COLO668 (cell line): ENCODE data around the gene ZNF317.

Experiments
- DNase-seq: peaks from one replicate; lab custom pipeline; 2025; ENCODE audit not compliant: unreplicated experiment; lab: John Stamatoyannopoulos, UW

The ZNF317 gene

DNA sequence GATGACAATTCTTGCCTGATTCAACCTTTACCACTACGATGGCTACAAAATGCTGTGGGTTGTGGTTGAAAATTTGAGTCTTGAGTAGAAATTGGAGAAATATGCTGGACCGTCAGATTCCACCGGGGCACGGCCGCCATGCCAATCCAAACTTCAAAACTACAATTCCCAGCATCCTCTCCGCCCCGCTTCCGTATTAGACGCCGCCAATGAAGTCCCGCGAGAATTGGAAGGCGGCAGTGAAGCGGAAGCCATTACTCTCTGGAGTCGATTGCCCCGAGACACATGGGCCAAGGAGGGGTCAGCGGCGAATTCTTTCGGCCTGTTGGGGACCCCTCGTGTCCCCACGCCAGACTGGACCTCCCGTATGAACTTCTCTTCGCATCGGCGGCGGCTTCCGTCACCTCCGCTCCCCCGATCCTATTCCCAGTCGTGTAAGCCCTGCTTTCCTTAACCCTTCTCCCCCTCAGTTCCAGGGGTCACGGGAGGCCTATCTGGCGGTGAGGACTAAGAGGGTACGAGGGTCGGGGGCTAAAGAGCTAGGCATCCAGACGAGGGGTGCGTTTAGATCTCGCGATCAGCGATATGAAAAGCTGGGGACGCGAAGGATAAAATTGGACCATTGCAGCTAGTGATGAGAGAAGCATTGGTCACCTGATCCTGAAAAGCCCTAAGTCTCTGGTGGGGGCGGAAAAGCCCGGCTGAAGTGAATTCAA, at the start of gene ZNF317:
Gene ZNF317 (plus strand): TSS at position 239 of the 716 bp plus-strand sequence. CDS start 15,620 bp downstream, outside the sequence.
- peak; percentile 93 for DNase-seq

DNA sequence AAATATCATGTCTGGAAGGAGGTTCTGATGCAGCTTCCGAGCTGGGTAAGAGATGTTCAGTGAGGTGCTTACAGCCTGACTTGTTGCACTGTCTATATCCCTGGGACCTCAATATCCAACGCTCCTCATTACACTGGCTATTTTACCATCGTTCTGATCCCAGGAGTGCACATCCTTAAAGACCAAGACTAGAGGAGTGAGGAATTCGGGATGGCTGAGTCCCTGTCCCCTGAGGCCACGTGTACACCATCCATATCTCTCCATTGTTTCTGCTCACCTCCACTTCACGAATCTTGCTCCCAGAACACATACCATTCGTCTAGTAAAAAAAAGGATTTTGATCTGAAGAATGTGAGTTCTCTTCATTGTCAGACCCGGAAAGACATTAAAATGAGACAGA, 32.8 kb upstream of the ZNF317 start, which contains the start of gene OR7G2:
Gene OR7G2 (minus strand): TSS at position 101 of the 400 bp plus-strand sequence. CDS start 4,232 bp downstream, outside the sequence.
- no peak for DNase-seq

DNA sequence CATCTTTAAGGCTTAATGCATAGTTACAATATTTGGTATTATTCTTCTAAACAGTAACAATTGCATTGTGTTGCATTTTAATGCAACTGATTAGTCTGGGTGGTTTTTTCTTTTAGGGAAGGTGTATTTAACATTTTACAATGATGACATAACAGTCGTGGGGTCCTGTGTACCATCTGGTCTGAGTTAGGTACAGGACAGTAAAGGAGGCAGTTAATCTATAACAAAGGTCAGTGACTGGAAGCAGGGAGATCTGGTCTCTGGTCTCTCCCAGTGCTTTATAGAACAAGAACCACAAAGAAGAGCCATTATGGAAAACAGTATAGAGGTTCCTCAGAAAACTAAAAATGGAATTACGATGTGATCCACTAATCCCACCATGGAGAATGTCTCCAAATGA, 30.2 kb upstream of the ZNF317 start:
- no peak for DNase-seq

DNA sequence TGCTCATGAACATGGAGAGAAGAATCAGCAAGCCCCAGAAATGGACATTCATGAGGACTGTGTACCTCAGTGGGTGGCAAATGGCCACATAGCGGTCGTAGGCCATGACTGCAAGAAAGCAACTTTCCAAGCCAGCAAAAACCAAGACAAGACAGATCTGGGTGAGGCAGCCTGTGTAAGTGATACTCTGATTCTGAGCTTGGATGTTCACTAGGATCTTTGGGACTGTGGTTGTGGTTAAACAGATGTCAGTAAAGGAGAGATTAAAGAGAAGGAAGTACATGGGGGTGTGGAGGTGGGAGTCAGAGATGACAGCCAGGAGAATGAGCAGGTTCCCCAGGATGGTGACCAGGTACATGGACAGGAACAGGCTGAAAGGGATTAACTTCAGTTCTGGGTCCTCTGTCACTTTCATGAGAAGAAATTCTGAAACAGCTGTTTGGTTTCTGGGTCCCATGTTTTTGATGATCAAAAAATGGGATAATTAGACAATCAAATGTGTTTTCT, 24.8 kb upstream of the ZNF317 start, which contains the start of gene OR7G1:
Gene OR7G1 (minus strand): TSS at position 457 of the 507 bp plus-strand sequence. CDS start 0 bp downstream, at position 457.
- DNase-seq: no peak

DNA sequence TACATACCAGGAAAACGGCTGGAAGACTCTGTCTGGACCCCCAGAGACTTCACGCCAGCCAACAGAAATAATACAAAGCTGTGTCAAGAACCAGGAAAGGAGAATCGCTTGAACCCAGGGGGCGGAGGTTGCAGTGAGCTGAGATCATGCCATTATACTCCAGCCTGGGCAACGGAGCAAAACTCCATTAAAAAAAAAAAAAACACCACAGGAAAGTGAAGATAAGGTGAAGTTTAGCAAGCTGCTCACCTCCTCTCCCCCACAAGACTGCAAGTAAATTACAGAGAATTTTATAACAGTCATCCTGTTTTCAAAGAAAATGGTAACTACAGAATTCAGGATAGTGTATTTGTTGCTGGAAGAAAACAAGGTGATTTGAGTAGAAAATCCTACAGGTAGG, 23.6 kb upstream of the ZNF317 start:
- no peak for DNase-seq

DNA sequence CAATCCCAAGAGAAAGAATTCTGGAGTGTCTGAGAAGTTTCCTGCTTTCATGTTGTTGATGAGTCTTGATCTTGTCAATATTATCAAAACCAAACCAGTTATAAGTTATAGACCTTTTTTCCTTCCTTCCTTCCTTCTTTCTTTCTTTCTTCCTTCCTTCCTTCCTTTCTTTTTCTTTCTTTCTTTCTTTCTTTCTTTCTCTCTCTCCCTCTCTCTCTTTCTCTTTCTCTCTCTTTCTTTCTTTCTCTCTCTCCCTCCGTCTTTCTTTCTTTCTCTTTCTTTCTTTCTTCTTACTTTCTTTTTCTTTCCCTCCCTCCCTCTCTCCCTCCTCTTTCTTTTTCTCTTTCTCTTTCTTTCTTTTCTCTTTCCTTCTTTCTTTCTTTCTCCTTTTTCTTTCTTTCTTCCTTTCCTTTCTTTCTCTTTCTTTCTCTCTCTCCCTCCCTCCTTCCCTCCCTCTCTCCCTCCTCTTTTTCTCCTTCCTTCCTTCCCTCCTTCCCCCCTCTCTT, 13.2 kb upstream of the ZNF317 start, which contains the start of gene OR7G3:
Gene OR7G3 (minus strand): TSS at position 51 of the 506 bp plus-strand sequence. CDS start 0 bp downstream, at position 51.
- no peak for DNase-seq

DNA sequence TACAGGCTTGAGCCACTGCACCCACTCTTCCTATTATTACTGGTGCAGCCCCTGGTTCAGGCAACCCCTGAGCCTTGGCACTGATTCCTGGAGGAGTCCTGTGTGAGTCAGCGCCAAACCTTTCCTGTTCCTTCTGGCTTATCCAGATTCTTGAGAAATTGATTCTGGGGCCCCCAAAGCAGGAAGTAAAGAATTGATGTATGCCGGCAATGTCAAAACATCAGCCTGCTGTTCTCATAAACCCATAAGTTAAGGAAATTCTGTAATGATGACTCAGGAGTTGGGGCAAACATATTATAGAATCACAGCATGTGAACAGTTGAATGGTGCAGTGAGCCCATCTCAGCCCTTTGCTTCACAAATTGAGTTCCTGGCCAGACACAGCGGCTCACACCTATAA, 12.0 kb upstream of the ZNF317 start:
- no peak for DNase-seq

DNA sequence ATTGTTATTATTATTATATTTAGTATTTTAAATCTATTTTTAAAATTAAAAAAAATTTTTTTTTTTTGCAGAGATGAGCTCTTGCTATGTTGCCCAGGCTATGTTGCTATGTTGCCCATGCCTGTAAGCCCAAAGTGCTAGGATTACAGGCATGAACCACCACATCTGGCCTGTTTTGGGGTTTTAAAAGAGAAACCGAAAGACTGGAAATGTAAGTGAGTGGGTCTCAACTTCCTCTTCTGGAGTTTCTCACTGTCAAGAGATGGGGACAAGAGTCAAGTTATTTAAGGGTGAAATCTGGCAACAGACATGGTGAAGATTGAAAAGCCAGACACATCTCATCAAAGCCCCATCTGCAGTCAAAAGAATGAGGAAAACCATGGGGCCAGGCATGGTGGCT, 9.2 kb upstream of the ZNF317 start:
- no peak for DNase-seq

DNA sequence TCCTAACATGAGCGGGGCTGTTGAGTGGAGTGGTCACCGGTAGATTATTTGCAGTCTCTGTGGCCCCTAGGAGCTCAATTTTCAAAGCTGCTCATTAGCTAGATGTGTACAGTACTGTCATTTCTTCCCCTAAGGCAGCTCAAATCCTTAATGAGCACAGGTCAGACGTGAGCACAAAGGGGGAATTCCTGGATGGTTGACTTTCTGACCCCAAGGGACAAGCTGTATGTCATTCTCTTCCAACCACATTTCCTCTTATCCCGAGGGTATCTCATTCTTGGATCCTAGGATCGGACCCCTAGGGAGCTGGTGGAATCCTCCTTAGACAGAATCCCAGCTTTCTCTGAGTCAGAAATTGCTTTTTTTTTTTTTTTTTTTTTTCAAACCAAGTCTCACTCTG, 7.8 kb upstream of the ZNF317 start:
- no peak for DNase-seq

DNA sequence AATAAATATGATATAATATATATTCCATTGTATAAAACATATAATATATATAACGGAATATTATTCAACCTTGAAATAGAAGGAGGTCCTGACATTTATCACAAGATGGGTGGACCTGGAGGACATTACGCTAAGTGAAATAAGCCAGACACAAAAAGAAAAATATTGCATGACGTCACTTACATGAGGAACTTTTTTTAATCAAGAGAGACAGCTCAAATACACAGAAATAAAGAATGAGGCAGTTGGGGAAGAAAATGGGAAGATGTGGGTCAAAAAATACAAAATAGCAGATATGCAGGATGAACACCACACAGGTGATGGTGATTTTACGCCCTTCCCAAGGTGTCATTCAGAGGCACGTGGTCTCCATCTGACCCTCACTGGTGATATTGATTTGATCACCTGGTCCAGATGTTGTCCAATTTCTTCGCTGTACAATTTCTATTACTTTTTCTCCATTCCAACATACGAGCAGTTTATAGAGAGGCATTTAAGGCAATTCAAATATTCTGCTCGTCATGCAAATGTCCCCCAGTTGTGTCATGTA, 513 bp upstream of the ZNF317 start:
- peak; percentile 22 for DNase-seq

DNA sequence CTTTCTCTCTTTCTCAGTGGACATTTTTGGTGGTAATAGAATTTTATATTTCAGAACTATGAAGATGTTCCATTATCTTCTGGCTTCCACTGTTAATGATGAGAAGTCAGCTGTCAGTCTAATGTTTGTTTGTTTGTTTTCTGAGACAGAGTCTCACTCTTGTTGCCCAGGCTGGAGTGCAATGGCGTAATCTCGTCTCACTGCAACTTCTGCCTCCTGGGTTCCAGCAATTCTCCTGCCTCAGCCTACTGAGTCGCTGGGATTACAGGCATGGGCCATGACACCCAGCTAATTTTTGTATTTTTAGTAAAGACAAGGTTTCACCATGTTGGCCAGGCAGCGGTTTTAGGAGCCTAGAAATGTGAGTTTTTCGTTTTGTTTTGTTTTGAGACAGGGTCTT, 4.7 kb downstream of the ZNF317 start:
- no peak for DNase-seq

DNA sequence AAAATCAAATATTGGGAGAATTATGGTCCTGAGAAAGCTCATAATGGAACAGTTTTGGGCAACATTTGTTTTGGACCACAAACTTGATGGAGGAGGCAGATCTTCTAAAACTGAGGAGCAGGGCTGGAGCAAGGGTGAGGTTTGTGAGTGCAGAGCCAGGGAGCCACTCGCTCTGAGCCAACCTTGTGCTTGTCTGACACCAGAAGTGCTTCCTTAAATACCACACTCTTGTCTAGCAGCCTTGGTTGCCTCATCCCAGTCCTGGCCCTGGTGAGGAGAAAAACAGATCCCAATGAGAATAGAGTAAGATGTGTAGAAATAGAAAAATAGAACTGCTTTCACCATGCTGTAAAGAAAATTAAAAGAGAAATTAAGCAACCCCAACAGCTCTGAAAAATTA, 6.7 kb downstream of the ZNF317 start:
- no peak for DNase-seq

DNA sequence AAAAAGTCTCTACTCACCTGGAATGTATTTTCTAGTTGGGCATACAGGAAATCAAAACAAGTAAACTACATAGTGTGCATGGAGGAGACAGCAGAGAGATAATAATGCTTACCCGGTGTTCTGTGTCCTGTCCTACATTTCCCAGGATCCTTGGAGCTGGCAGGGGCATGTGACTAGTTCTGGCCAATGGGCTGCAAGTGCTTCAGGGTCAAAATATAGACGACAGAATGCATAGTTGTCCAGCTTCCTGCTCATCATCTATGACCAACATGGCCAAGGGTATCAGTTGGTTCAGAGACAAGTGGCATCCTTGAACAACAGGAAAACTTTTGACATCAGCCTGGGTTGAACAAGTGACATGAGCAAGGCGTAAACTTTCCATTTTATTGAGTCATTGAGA, 8.5 kb downstream of the ZNF317 start:
- no peak for DNase-seq

DNA sequence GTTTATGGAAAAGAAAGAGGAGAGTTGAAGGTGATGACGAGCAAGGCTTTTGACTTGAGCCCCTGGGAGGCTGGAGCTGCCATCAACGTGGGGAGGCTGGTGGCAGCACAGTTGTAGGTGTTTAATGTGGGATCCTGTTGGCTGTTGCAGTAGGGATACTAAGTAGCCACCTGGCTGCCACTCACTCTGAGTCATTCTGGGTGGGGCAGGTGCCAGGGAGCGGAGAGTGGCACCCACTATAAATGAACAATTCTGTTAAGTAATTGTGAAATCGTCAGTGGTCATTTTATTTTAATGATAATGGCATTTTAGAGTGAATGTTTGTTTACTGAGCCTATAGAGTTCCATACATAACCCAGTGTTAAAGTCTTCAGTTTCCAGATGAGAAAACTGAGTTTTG, 9.8 kb downstream of the ZNF317 start:
- no peak for DNase-seq

DNA sequence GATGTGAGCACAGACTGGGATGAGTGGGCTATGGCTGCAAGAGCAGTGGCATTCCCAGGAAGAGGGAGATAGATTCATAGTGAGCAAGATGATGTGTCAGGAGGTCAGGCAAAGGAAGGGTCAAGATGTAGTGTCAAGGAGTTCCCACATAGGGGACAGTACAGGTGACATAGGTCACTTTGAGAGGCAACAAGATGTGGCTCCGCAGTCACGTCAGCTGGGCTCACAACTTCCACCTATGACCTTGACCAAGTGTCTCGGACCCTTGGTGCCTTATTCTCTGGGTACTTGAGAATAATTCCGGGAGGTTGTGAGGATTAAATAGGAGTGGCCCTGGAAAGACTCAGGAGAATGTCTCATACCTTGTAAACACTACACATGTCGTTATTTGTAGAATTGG, 10.5 kb downstream of the ZNF317 start:
- DNase-seq: no peak

DNA sequence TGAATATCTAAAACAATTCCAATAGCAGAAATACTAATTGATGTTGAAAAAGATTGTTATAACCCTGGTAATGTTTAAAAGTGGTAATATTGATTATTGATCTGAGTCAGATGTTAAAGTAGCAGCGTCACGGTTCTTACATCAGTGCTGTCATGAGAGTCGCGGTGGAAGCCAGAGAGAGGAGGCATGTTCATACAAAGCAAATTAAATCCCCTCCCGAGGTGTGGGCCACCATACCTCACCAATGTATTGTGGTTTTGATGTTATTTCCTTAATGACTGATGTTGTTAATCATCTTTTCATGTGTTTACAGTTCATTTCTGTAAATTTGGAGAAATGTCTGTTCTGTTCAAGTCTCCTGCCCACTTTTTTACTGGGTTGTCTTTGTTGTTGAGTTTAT, 11.2 kb downstream of the ZNF317 start:
- DNase-seq: no peak

DNA sequence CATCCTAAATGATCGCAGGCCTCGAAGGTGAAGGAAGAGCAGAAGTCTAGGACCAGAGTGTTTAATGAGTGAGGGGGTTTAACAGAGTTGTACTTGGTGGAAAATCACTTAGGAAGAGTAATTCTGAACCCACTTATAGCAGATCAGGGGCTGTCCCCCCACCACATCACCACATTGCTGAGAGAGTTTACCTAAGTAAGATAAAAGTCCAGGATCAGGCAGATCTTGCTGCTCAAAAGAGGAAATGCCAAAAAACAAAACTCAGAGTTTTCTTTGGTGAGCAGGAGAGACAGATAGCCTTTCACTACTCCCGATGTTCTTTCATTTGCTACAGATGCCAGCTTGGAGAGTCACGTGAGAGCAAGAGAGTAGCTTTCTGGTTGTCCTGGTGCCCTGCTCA, 15.4 kb downstream of the ZNF317 start:
- no peak for DNase-seq

DNA sequence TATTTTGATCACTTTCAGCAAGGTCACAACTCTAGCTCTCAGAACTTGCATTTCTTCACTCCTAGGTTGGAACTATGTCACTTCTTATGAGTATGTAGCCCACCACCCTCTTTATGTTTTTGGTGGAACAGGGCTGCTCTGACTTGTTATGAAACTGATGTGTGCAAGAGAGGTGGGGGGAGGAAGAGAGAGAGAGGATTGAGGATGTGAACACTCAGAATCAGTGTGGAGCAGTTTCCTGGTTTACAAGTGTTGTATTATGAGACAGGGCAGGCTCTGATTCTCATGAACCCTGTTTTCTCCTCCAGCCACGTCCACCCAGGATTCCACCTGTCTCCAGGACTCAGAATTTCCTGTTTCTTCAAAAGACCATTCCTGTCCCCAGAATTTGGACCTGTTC, 16.1 kb downstream of the ZNF317 start:
- DNase-seq: no peak

DNA sequence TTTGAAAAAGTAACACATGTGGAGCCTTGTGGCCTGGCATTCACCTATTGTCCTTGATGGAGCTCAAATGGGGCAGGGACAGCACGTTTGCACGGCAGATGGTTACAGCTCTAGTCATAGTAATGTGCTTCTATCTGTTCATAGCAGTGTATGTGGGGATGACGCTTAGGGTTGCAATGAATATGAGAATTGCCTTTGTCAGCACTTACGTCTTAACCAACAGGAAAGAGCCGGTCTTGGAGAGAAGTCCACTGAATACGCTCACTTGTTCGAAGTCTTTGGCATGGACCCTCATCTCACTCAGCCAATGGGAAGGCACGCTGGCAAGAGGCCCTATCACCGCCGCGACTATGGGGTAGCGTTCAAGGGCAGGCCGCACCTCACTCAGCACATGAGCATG, 19.7 kb downstream of the ZNF317 start:
- DNase-seq: no peak

DNA sequence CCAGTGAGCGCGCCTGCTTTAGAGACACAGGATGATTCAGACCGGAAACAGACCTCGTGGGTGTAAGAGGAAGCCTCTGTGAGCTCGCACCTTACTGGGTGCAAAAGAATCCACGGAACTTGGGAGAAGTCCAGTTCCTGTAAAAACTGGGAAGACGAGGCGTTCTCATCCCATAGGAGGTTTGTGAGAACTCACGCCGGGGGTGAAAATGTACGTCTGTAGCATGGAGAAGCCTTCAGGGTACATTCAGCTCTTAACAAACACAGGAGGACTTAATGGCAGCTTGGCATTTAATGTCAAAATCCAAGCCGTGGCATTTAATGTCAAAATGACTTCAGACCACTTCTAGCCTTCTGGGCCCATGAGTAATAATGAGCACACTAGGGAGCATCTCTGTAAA, 21.2 kb downstream of the ZNF317 start:
- DNase-seq: no peak

DNA sequence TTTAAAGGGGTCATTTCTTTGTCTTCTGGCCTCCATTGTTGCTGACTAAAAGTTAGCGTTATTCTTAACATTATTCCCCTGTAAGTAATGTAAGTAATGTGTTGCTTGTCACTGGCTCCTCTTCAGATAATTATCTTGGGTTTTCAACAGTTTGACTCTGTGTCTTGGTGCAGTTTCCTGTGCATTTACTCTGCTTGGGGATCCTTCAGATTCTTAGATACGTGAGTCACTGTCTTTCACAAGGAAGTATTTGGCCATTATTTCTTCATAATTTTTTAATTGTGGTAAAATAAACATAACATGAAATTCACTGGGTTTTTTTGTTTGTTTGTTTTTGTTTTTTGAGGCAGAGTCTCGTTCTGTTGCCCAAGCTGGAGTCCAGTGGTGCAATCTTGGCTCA, 25.1 kb downstream of the ZNF317 start:
- DNase-seq: no peak

DNA sequence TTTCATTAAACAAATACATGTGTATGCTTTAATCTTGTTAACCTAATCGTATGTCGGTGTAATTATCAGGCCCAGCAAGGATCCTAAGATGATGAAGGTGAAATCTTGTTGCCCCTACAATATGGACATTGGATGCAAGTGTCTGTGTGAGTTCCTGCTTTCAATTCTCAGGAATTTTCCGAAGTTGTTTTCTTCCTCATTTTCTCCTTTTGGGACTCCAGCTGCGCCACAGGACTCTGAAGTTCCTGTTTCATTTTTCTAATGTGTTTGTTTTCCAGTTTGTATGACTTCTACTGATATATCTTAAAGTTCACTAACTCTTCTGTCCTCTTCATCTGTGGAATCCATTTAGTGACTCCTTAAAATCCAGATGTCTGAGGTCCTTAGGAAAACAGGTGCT, 26.6 kb downstream of the ZNF317 start:
- DNase-seq: no peak
